NCI-H526 (cell line): ENCODE measurements around the gene NSF.
"Not testable (repeated sequence)": the region's sequence is repeated elsewhere in the genome, so short reads cannot be mapped to it uniquely, and the experiment has no call there.

ENCODE experiments used
- DNase-seq, 2 experiments: peaks; one replicate each; lab custom pipeline; 2025; lab: John Stamatoyannopoulos, UW

The NSF gene

GRCh38 chr17:46756081-46756735 is 165.7 kb downstream of the NSF start:
- peak; percentile 56 to 85 for DNase-seq

GRCh38 chr17:46756861-46757260 is 166.4 kb downstream of the NSF start:
- no peak for DNase-seq

GRCh38 chr17:46757588-46757987 is 167.1 kb downstream of the NSF start:
- not testable (repeated sequence) for DNase-seq

GRCh38 chr17:46758614-46759013 is 168.1 kb downstream of the NSF start:
- DNase-seq, result no peak

- DNase-seq, result no peak
Observed at GRCh38 chr17:46759141-46759540, 168.7 kb downstream of the NSF start.

GRCh38 chr17:46763416-46763815 is 172.9 kb downstream of the NSF start:
- DNase-seq, result no peak

- no peak for DNase-seq
Observed at GRCh38 chr17:46764000-46764708, 173.7 kb downstream of the NSF start.

GRCh38 chr17:46764709-46765401 is 174.4 kb downstream of the NSF start:
- DNase-seq, result no peak

GRCh38 chr17:46765453-46765852 is 175.0 kb downstream of the NSF start:
- no peak for DNase-seq

GRCh38 chr17:46766493-46767491 is 176.3 kb downstream of the NSF start:
- DNase-seq, result no peak

- DNase-seq, result no peak
Observed at GRCh38 chr17:46768540-46768870, 178.0 kb downstream of the NSF start.

- not testable (repeated sequence) for DNase-seq
Observed at GRCh38 chr17:46768896-46769295, 178.4 kb downstream of the NSF start.

- no peak for DNase-seq
Observed at GRCh38 chr17:46769531-46770438, 179.3 kb downstream of the NSF start.

- no peak for DNase-seq
Observed at GRCh38 chr17:46770439-46770817, 180.0 kb downstream of the NSF start.

GRCh38 chr17:46770818-46771560 is 180.5 kb downstream of the NSF start:
- peak in 1 of 2 experiments; percentile 71 for DNase-seq

- DNase-seq, result peak in 1 of 2 experiments; percentile 73
Observed at GRCh38 chr17:46771561-46772474, 181.3 kb downstream of the NSF start.

- peak in 1 of 2 experiments; percentile 59 for DNase-seq
Observed at GRCh38 chr17:46772475-46773220, 182.2 kb downstream of the NSF start.

- peak in 1 of 2 experiments; percentile 55 for DNase-seq
Observed at GRCh38 chr17:46773221-46773605, 182.7 kb downstream of the NSF start.
